GM12892 (cell line): Measurements from ENCODE around the gene IMMP2L.
"Not testable (repeated sequence)": the region's sequence is repeated elsewhere in the genome, so short reads cannot be mapped to it uniquely, and the experiment has no call there.

ENCODE experiments used
- POLR2A ChIP-seq: IDR thresholded peaks from 2 replicates; pipeline ENCODE4 v1.6.1; 2011; ENCODE audit warnings: low read depth, low read length, control low read depth
- POLR2AphosphoS5 ChIP-seq: IDR thresholded peaks from 2 replicates; pipeline ENCODE4 v1.6.1; 2011; ENCODE audit warnings: low read depth, low read length, control low read depth
- TAF1 ChIP-seq: IDR thresholded peaks from 2 replicates; pipeline ENCODE4 v1.6.1; 2011; ENCODE audit warnings: low read depth, mild to moderate bottlenecking, control low read depth, low read length, borderline replicate concordance

DNA sequence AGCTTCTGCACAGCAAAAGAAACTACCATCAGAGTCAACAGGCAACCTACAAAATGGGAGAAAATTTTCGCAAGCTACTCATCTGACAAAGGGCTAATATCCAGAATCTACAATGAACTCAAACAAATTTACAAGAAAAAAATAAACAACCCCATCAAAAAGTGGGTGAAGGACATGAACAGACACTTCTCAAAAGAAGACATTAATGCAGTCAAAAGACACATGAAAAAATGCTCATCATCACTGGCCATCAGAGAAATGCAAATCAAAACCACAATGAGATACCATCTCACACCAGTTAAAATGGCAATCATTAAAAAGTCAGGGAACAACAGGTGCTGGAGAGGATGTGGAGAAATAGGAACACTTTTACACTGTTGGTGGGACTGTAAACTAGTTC lies 92.4 kb downstream of the IMMP2L start:
- TF ChIP-seq POLR2AphosphoS5, POLR2A, TAF1: not testable (repeated sequence)
